ENCODE measurements around the gene SLC35G2. TPM values are rescaled to one million over a fixed set of nuclear protein-coding genes. Genes with fewer than 3 reads are reported as not detected.

The SLC35G2 gene
- total RNA-seq, 4 donors from 2014 or later, result 1.9 to 2.8 (median 2.7) TPM; not detected in 1

- TF ChIP-seq CTCF (IDR thresholded peaks at IDR 0.05) (no peak), POLR2A (IDR thresholded peaks at IDR 0.05) (no peak)
- Histone ChIP-seq H3K36me3 (no peaks in the 10 kb centered on the region), H3K27me3 (no peaks in the 10 kb centered on the region), H3K4me1 (peaks cover 0 to 7% (median 0%) of the 10 kb centered on the region in 4 donors), H3K9me3 (no peaks in the 10 kb centered on the region), H3K27ac (no peak overlapping the region), H3K4me3 (no peak overlapping the region)
- no peak for DNase-seq
Observed at GRCh38 chr3:136835089-136835812, 16.3 kb downstream of the SLC35G2 start.

DNA sequence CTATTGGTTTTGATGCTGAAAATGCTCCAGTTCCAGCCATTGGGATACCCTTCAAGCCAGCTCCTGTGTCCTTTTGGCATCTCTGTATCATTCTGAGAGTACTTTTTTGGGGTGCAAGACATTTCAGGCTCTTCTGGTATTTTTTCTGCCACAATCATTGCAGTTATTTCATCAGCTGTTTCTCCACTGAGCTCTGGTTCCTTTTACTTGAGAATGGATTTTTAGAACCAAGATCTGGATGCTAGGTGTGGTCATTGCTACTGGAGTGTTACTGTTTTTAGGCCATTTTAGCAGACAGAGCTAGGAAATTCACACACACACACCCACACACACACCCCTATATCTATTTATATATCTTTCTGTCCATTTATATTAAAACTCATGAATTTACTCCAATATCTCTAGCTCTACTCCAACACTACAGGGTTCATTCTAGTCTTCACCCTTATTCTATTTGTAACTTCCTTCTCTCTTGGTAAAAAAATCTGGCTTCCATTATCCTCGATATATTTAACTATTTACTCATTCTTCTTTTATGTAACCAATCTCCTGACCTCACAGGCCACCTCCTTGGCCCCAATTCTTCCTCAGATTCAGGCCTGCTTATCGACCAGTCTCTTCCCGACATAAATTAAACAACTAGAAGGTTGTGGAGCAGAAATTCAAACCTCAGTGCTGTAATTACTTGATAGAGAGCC, 17.0 kb downstream of the SLC35G2 start:
- Histone ChIP-seq H3K4me1 (peaks cover 0 to 7% (median 0%) of the 10 kb centered on the region in 4 donors), H3K9me3 (no peaks in the 10 kb centered on the region), H3K27ac (no peak overlapping the region), H3K4me3 (no peak overlapping the region), H3K27me3 (no peaks in the 10 kb centered on the region), H3K36me3 (no peaks in the 10 kb centered on the region)
- no peak for DNase-seq
- TF ChIP-seq POLR2A (IDR thresholded peaks at IDR 0.05) (no peak), CTCF (IDR thresholded peaks at IDR 0.05) (no peak)

GRCh38 chr3:136836511-136837156, 17.7 kb downstream of the SLC35G2 start:
- H3K4me3 ChIP-seq, result no peak overlapping the region
- no peaks in the 10 kb centered on the region for H3K27me3 ChIP-seq
- H3K9me3 ChIP-seq, result no peaks in the 10 kb centered on the region
- H3K4me1 ChIP-seq, result peaks cover 0 to 7% (median 0%) of the 10 kb centered on the region in 4 donors
- no peak for TF ChIP-seq POLR2A (IDR thresholded peaks at IDR 0.05)
- H3K27ac ChIP-seq, result no peak overlapping the region
- no peaks in the 10 kb centered on the region for H3K36me3 ChIP-seq
- DNase-seq, result no peak

- Histone ChIP-seq H3K4me3 (no peak overlapping the region), H3K36me3 (peaks cover 0 to 5% (median 0%) of the 10 kb centered on the region in 3 donors), H3K4me1 (peaks cover 0 to 7% (median 0%) of the 10 kb centered on the region in 4 donors), H3K27ac (no peak overlapping the region), H3K27me3 (no peaks in the 10 kb centered on the region), H3K9me3 (no peaks in the 10 kb centered on the region)
- no peak for DNase-seq
- no peak for TF ChIP-seq CTCF (IDR thresholded peaks at IDR 0.05)
- TF ChIP-seq POLR2A (IDR thresholded peaks at IDR 0.05), result no peak
Observed at GRCh38 chr3:136838641-136839555, 20.0 kb downstream of the SLC35G2 start.

GRCh38 chr3:136839556-136839931, 20.6 kb downstream of the SLC35G2 start:
- H3K4me1 ChIP-seq, result peaks cover 0 to 7% (median 0%) of the 10 kb centered on the region in 4 donors
- H3K27ac ChIP-seq, result no peak overlapping the region
- peaks cover 0 to 5% (median 0%) of the 10 kb centered on the region in 3 donors for H3K36me3 ChIP-seq
- no peak for DNase-seq
- no peak for TF ChIP-seq CTCF (IDR thresholded peaks at IDR 0.05)
- no peak for TF ChIP-seq POLR2A (IDR thresholded peaks at IDR 0.05)
- H3K27me3 ChIP-seq, result no peaks in the 10 kb centered on the region
- H3K4me3 ChIP-seq, result no peak overlapping the region
- no peaks in the 10 kb centered on the region for H3K9me3 ChIP-seq

All from Peyer's patch (tissue), 4 donors.